WTC11 (cell line): ENCODE data around the gene JADE2.

Experiments used
- CREB1 ChIP-seq: sonication (generic); formaldehyde crosslinking; IDR thresholded peaks from 2 replicates; pipeline ENCODE4 v1.8.0; 2023; ENCODE audit warnings: mild to moderate bottlenecking, missing genetic modification reagents
- CTCF ChIP-seq: fragments of 200-600 bp; IDR thresholded peaks from 2 replicates; pipeline ENCODE4 v1.8.0; 2022; ENCODE audit warnings: antibody characterized with exemption
- ESRRA ChIP-seq: sonication (generic); formaldehyde crosslinking; IDR thresholded peaks from 2 replicates; pipeline ENCODE4 v1.8.1; 2022; ENCODE audit warnings: mild to moderate bottlenecking, missing genetic modification reagents, borderline replicate concordance
- NFYB ChIP-seq: sonication (generic); formaldehyde crosslinking; conservative IDR thresholded peaks from 2 replicates; pipeline ENCODE4 v1.8.0; 2022; ENCODE audit warnings: low read depth, missing genetic modification reagents
- RORB ChIP-seq: fragments of 250-450 bp; sonication (Bioruptor Pico); IDR thresholded peaks from 2 replicates; pipeline ENCODE4 v1.9.0; 2021; ENCODE audit warnings: mild to moderate bottlenecking
- SP1 ChIP-seq: sonication (generic); formaldehyde crosslinking; conservative IDR thresholded peaks from 2 replicates; pipeline ENCODE4 v1.8.1; 2022; ENCODE audit warnings: missing genetic modification reagents

- TF ChIP-seq NFYB (CRISPR knock-in tag) (no peak), RORB (no peak), ESRRA (CRISPR knock-in tag) (no peak), CTCF (no peak), CREB1 (CRISPR knock-in tag) (no peak), SP1 (CRISPR knock-in tag) (no peak)
Measured at GRCh38 chr5:134538296-134538695, 12.8 kb downstream of the JADE2 start.
